NK-92 (cell line): ENCODE data around the gene C16orf90.
"Not testable (repeated sequence)": the region's sequence is repeated elsewhere in the genome, so short reads cannot be mapped to it uniquely, and the experiment has no call there.

ENCODE experiments used
- DNase-seq: peaks from one replicate; lab custom pipeline; 2025; ENCODE audit not compliant: unreplicated experiment; lab: John Stamatoyannopoulos, UW

The C16orf90 gene, protein sequence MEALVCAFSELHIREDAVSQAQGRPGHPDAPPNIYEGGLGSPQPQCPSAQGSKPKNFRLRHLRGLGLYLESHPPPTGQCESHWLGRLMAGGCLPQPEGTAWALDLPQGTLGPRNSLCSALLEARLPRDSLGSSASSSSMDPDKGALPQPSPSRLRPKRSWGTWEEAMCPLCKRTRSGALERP

DNA sequence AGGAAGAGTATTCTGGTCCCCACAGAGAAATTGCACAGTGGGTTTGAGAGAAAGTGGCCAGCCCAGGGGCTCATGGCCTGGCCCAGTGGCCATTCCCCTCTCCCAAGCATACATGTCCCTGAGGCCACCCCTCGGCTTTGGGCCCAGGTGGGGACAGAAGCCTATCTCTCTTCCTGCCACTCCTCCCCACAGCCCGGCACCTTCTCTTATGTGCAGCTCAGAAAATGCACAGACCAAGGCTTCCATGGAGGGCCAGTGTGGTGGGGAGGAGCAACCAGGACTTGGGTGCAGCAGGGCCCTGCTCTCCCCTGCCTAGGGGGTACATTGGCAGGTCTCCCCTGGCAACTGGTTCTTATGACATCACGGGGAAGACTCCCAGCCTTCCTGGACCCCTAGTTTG lies at the start of gene C16orf90:
C16orf90 (minus strand) TSS at position 314 of the 400 bp plus-strand sequence; CDS start at position 246, 68 bp downstream.
- no peak for DNase-seq

- no peak for DNase-seq
These were observed 47.5 kb upstream of the C16orf90 start for GRCh38 chr16:3542601-3543373.

- no peak for DNase-seq
These were observed 46.4 kb upstream of the C16orf90 start for GRCh38 chr16:3541527-3542155.

- DNase-seq, result no peak
These were observed 42.9 kb upstream of the C16orf90 start for GRCh38 chr16:3538222-3538621.

- DNase-seq, result no peak
These were observed 41.6 kb upstream of the C16orf90 start for GRCh38 chr16:3536851-3537250.

GRCh38 chr16:3536271-3536731 lies 41.0 kb upstream of the C16orf90 start:
- no peak for DNase-seq

DNA sequence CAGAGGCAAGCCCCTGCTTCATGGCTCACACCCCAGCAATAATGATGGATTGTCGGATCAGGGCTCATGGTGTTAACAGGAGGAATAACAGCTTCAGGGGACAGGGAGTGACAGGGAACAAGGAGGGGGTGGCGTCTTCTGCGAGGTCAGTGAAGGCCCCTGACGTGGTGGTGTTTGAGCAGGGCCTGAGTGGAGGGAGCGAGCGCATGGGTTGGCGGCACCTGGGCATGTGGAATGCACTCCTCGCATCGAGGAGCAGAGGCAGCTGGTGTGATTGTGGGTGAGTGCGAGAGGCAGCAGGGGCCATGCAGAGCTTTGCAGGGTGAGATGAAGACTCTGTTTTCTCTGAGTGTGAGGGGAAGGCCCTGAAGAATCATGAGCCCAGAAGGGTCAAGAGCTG lies 38.8 kb upstream of the C16orf90 start:
- DNase-seq, result no peak

DNA sequence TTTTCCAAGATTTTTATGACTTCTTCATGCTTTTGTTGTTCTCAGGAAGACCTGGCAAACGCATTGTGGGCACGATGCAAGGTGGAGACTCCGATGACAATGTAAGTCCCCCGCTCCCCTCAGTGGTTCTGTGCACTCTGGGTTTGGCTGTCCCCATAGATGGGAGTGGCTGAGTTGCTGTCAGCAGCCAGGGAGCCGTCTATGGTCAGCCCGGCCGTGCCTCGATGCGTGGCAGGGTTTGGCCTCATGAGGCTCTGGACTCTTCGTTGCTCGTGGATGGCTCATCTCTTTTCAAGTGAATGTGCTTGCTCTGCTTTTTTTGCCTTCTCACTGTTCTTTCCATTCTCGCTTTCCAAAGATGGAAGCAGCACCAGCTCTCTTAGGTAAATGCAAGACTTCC lies 37.5 kb upstream of the C16orf90 start:
- no peak for DNase-seq

GRCh38 chr16:3530371-3530914 lies 35.2 kb upstream of the C16orf90 start:
- no peak for DNase-seq

DNA sequence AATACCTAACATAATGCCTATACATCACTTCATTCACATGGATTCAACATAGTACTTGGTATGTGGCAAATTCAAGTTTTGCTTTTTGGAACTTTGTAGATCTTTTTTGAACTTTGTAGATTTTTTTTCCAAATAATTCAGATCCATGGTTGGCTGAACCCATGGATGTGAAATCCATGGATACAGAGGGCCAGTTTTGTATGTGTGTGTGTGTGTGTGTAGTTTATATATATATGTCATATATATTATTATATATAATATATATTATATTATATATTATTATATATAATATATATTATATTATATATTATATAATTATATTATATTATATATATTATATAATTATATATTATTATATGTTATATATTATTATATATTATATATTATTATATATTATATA lies 33.9 kb upstream of the C16orf90 start:
- no peak for DNase-seq

DNA sequence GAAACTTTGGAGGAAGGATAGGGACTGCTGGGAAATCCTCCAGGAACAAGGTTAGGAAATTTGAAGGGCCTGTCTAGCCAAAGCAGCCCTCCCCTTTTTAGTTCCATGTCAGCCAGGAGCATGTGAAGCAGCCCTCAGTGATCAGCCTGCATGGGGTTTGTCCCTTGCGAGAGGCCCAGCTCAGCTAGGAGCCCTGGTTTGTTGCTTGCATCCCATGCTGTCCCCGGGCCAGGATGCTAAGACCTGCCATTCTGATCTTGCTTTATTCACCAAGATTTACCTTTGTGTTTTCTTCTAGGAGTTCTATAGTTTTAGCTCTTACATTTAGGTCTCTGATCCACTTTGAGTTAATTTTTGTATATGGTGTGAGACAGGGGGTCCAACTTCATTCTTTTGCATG lies 33.1 kb upstream of the C16orf90 start:
- DNase-seq, result no peak

GRCh38 chr16:3527216-3527829 lies 32.0 kb upstream of the C16orf90 start:
- DNase-seq, result not testable (repeated sequence)

DNA sequence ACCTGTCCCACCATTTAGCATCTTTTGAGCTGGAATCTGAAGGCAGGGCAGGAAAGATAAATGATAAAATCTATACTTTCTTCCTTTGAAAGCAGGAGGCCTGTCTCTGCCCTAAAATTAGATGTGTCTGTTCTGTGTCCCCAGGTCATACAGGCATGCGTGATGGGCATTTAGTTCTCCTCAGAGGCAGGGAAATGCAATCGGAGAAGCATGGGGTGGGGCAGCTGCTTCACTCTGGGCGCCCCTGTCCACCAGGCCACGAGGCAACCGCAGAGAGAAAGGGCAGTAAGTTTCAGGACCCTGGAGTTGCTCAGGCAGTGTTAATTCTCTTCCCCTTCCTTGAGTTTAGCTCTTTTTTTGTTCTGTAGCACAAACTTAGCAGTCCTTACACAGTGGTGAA lies 30.7 kb upstream of the C16orf90 start:
- no peak for DNase-seq

DNA sequence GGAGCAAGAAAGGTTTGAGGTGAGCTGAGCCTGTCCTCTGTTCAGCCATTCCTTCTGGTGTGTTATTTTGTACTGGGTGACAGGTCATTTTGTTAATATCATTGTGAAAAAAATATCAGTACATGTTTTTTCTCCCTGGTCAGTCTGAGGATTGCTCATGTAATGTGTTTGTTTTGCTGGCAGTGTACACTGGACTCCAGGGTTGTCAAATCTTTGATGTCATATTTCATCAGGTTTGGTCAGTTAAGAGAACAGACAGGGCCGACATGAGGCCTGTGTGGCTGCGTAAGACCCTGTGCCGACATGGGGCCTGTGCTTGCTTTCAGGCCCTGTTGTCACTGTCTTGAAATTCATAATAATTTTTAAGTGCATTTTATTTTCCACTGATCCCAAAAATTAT lies 28.0 kb upstream of the C16orf90 start:
- DNase-seq, result no peak

DNA sequence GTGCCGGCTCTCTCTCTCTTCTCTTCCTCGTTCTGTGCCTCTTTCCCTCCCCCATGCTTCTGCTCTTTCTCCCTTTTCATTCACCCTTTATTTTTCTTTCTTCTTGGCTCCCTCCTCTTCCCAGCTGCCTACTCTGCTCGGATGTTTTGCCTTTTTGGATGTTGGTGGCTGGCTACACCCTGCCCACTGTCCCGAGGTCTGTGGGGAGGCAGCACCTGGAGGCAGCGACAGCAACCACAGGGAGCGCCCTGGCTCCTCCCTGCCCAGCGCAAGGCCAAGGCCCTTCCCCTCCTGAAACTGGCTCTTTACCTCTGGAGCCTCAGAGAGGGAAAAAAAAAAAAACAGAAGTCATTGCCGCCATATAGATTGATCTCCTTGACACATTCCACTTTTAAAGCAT lies 25.6 kb upstream of the C16orf90 start:
- no peak for DNase-seq

DNA sequence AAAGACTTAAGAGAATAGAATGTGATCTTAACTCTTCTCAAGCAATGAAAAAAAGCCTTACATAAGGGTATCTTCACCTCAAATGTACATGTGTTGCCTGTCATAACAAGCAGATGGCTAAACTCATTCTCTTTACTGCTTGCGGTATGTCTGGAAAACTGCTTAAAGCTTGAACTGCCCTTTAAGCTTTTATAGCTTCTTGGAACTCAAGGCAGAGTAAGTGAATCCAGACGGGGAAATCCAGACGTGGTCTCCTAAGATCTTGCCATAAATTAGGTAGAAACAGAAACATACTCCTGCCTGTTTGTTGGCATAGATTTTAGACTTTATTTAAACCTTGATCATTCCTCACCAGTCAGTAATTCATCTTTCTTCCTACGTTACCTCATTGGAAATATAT lies 25.1 kb upstream of the C16orf90 start:
- DNase-seq, result no peak

DNA sequence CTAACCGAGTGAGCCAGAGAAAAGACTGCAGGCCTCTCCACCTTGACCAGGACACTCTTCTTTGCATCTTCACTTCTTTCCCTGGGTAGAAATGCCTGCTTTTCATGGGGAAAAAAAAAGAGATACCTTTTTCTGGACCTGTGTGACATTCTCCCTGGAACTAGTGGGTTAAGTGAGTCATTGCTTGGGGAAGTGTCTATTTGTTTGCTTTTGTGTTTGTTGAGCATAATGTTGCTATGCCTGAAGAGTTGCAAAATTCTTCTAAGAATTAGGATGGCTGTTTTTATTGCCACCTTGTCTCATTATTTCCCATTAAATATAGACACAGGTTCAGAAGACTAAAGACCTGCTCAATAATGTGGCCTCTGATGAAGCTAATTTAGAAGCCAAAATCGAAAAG lies 24.3 kb upstream of the C16orf90 start:
- DNase-seq, result no peak

DNA sequence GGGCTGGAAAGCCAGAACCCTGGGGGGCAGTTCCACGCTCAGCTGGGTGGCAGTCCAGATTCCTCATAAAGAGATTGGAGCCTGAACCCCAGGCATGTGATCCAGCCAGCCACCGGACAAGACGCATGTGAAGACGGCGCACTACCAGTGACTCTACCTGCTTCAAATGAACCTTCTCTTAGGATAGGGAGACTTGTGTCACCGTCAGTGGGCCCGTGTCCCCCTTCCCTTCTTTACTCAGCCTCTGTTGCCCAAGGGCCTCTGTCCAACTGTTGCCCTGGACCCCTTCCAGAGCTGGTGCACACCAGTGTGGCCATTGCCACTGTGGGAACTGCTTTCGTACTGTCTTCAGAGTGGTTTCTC lies 23.7 kb upstream of the C16orf90 start:
- DNase-seq, result no peak

DNA sequence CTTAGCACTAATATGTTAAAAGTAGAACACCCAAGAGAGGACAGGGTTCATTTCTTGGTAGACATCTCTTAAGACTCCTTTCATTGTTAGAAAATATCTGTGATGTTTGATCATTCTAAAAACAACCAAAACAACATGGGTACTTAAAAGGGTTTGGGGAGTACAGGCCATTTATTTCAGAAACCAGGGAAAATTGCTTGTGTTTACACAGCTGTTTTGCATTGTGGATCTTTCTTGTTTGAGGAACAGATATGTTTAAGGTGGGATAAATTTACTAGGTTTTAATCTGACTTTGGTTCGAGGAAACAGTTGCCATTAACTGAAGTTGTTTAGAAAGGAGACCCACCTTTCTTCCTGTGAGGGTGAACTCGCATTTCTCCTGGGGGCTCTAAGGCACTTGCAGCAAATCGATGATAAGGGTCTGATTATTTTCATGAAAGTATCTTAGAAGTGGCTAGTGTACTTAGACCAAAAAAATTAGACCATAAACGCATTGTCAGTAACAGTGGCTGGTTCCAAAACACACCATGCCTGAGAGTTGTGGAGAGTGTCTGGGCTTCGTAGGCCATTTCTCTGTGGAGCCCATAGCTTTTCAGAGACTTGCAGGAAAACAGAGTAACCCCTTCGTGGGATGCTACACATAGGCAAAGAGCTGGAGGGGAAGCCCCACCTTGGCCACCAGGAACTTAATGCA lies 23.1 kb upstream of the C16orf90 start:
- DNase-seq, result no peak

GRCh38 chr16:3515897-3516296 lies 20.6 kb upstream of the C16orf90 start:
- no peak for DNase-seq

DNA sequence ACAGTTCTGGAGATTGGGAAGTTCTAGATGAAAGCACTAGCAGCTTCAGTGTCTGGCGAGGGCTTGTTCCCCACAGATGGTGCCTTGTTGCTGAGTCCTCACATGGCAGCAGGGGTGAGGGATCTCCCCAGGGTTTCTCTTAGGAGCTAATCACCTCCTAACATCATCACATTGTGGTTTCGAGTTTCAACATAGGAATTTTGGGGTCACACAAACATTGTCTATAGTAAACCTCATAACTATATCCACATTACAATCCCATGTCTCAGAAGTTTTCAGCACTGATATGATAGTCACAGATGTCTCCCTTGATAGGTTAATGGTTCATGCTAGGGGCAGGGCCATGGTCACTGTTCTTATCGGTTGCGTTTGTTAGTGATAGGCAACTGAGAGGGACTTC lies 19.3 kb upstream of the C16orf90 start:
- DNase-seq, result no peak
